Measurements from ENCODE around the gene CEP295NL.
"Not testable (repeated sequence)": the region's sequence is repeated elsewhere in the genome, so short reads cannot be mapped to it uniquely, and the experiment has no call there.

Gene CEP295NL

GRCh38 chr17:78929908-78930775, 27.1 kb upstream of the CEP295NL start:
- DNase-seq = peak in 1 of 2 experiments; percentile 35

GRCh38 chr17:78925662-78926555, 22.9 kb upstream of the CEP295NL start:
- peak in 1 of 2 experiments; percentile 39 for DNase-seq

- peak; percentile 69 to 87 for DNase-seq
Measured at GRCh38 chr17:78925234-78925633, 22.2 kb upstream of the CEP295NL start, which contains the start of gene TIMP2. Gene TIMP2 (minus strand): TSS chr17:78925387. CDS start chr17:78925088, 299 bp downstream.

GRCh38 chr17:78924481-78925151, 21.6 kb upstream of the CEP295NL start:
- DNase-seq = no peak

GRCh38 chr17:78923660-78924453, 20.9 kb upstream of the CEP295NL start:
- no peak for DNase-seq

GRCh38 chr17:78922816-78923498, 20.0 kb upstream of the CEP295NL start:
- DNase-seq = no peak

GRCh38 chr17:78921437-78921971, 18.5 kb upstream of the CEP295NL start:
- no peak for DNase-seq

GRCh38 chr17:78920528-78920927, 17.5 kb upstream of the CEP295NL start:
- no peak for DNase-seq

GRCh38 chr17:78919861-78920450, 17.0 kb upstream of the CEP295NL start:
- no peak for DNase-seq

GRCh38 chr17:78918979-78919378, 16.0 kb upstream of the CEP295NL start:
- no peak for DNase-seq

GRCh38 chr17:78917451-78918275, 14.7 kb upstream of the CEP295NL start:
- DNase-seq = no peak

GRCh38 chr17:78915872-78916632, 13.1 kb upstream of the CEP295NL start:
- no peak for DNase-seq

- DNase-seq = no peak
Measured at GRCh38 chr17:78913115-78913514, 10.1 kb upstream of the CEP295NL start.

GRCh38 chr17:78912082-78912481, 9.1 kb upstream of the CEP295NL start:
- no peak for DNase-seq

GRCh38 chr17:78911543-78911942, 8.5 kb upstream of the CEP295NL start:
- DNase-seq = not testable (repeated sequence)

- peak in 1 of 2 experiments; percentile 33 for DNase-seq
Measured at GRCh38 chr17:78910497-78911284, 7.7 kb upstream of the CEP295NL start.

GRCh38 chr17:78908426-78908825, 5.4 kb upstream of the CEP295NL start:
- peak; percentile 44 to 66 for DNase-seq

- DNase-seq = no peak
Measured at GRCh38 chr17:78905541-78905940, 2.5 kb upstream of the CEP295NL start.
